IMR-90 (cell line): Measurements from ENCODE around the gene EFNA5. TPM values are rescaled to one million over a fixed set of nuclear protein-coding genes. Genes with fewer than 3 reads are reported as not detected.

ENCODE experiments used
- ATAC-seq: fragments of 200-7000 bp; cut with Tn5 transposase; 2 replicates; pipeline ENCODE4 v1.9.1; 2020; ENCODE audit warnings: low read depth, mild to moderate bottlenecking, moderate library complexity
- BruUV-seq: library from RNA; stranded (reverse); fragments of 400-500 nt; replicated peaks from 2 replicates; lab custom pipeline; 2021; lab: Mats Ljungman, UMichigan
- CTCF ChIA-PET: fragments of 300-600 bp; formaldehyde crosslinking; extraction: SDS; loops from one replicate; lab custom pipeline; 2021; ENCODE audit warnings: antibody characterized with exemption; lab: Yijun Ruan, JAX
- POLR2A ChIA-PET: fragments of 300-600 bp; sonication (Branson Sonifier 250); formaldehyde crosslinking; loops from one replicate; lab custom pipeline; 2022; ENCODE audit warnings: antibody characterized with exemption; ENCODE audit not compliant: unreplicated experiment; lab: Charles Lee
- DNase-seq: peaks from one replicate; pipeline ENCODE4 v3.0.0; 2013
- H2AFZ ChIP-seq: replicated peaks from 2 replicates; pipeline ENCODE3; 2013; ENCODE audit warnings: low read length, mild to moderate bottlenecking; ENCODE audit not compliant: poor library complexity
- H2AK5ac ChIP-seq: 2 replicates; pipeline ENCODE4 v1.6.1; 2013; ENCODE audit warnings: low read depth, low read length, inconsistent platforms
- H2AK9ac ChIP-seq: replicated peaks from 2 replicates; pipeline ENCODE3; 2013; ENCODE audit warnings: mild to moderate bottlenecking, low read depth, low read length, moderate library complexity; ENCODE audit not compliant: poor library complexity
- H2BK120ac ChIP-seq: 2 replicates; pipeline ENCODE4 v1.6.1; 2013; ENCODE audit warnings: low read depth, low read length, inconsistent platforms
- H2BK15ac ChIP-seq: 3 replicates; pipeline ENCODE4 v1.6.1; 2013; ENCODE audit warnings: low read depth, low read length, inconsistent platforms
- H2BK20ac ChIP-seq: 2 replicates; pipeline ENCODE4 v1.6.1; 2013; ENCODE audit warnings: low read depth, mild to moderate bottlenecking, inconsistent platforms, low read length, moderate library complexity
- H2BK5ac ChIP-seq: 2 replicates; pipeline ENCODE4 v1.6.1; 2013; ENCODE audit warnings: mild to moderate bottlenecking, low read depth, low read length, inconsistent platforms; ENCODE audit not compliant: poor library complexity, severe bottlenecking
- H3K14ac ChIP-seq: replicated peaks from 2 replicates; pipeline ENCODE4 v1.6.1; 2013; ENCODE audit warnings: low read depth, low read length, inconsistent platforms
- H3K18ac ChIP-seq: 2 replicates; pipeline ENCODE4 v1.6.1; 2013; ENCODE audit warnings: low read depth, low read length, control low read depth
- H3K23ac ChIP-seq: 2 replicates; pipeline ENCODE4 v1.6.1; 2013; ENCODE audit warnings: low read depth, low read length, inconsistent platforms
- H3K27ac ChIP-seq: 2 replicates; pipeline ENCODE4 v1.5.1; 2013; ENCODE audit warnings: mild to moderate bottlenecking, control low read depth, low read length; ENCODE audit not compliant: insufficient read depth
- H3K27me3 ChIP-seq: 2 replicates; pipeline ENCODE4 v1.6.1; 2013; ENCODE audit warnings: low read length; ENCODE audit not compliant: control insufficient read depth, insufficient read depth
- H3K36me3 ChIP-seq: 2 replicates; pipeline ENCODE4 v1.6.1; 2013; ENCODE audit warnings: low read length, mixed read lengths; ENCODE audit not compliant: control insufficient read depth, insufficient read depth
- H3K4ac ChIP-seq: 2 replicates; pipeline ENCODE4 v1.6.1; 2013; ENCODE audit warnings: low read depth, low read length, inconsistent platforms
- H3K4me1 ChIP-seq: 2 replicates; pipeline ENCODE4 v1.6.1; 2013; ENCODE audit warnings: low read length, mixed read lengths; ENCODE audit not compliant: control insufficient read depth, insufficient read depth
- H3K4me2 ChIP-seq: 2 replicates; pipeline ENCODE4 v1.6.1; 2013; ENCODE audit warnings: low read depth, mild to moderate bottlenecking, control low read depth, low read length, moderate library complexity
- H3K4me3 ChIP-seq: 2 replicates; pipeline ENCODE4 v1.5.1; 2013; ENCODE audit warnings: low read depth, mild to moderate bottlenecking, control low read depth, low read length, moderate library complexity; ENCODE audit not compliant: insufficient read depth
- H3K56ac ChIP-seq: 2 replicates; pipeline ENCODE4 v1.6.1; 2013; ENCODE audit warnings: low read length, inconsistent platforms; ENCODE audit not compliant: insufficient read depth; ENCODE audit errors: extremely low read depth
- H3K79me1 ChIP-seq, 2 experiments: 2 replicates each; pipeline ENCODE4 v1.6.1; 2013; ENCODE audit warnings: low read length in 2 of 2, inconsistent platforms in 1 of 2, low read depth in 1 of 2
- H3K9ac ChIP-seq: 2 replicates; pipeline ENCODE4 v1.6.1; 2013; ENCODE audit warnings: low read depth, low read length, control low read depth
- H3K9me1 ChIP-seq: 2 replicates; pipeline ENCODE4 v1.6.1; 2013; ENCODE audit warnings: low read length, inconsistent platforms; ENCODE audit not compliant: insufficient read depth
- H3K9me3 ChIP-seq: 2 replicates; pipeline ENCODE4 v1.6.1; 2013; ENCODE audit warnings: low read length; ENCODE audit not compliant: control insufficient read depth, insufficient read depth
- H4K20me1 ChIP-seq: 2 replicates; pipeline ENCODE4 v1.6.1; 2013; ENCODE audit warnings: low read length, inconsistent platforms; ENCODE audit not compliant: insufficient read depth
- H4K5ac ChIP-seq: 2 replicates; pipeline ENCODE4 v1.6.1; 2013; ENCODE audit warnings: mild to moderate bottlenecking, low read depth, low read length, control low read depth
- H4K8ac ChIP-seq, 2 experiments: 2 replicates each; pipeline ENCODE4 v1.6.1; 2013; ENCODE audit warnings: low read depth in 2 of 2, low read length in 2 of 2, control low read depth in 1 of 2, inconsistent platforms in 1 of 2
- H4K91ac ChIP-seq: 2 replicates; pipeline ENCODE4 v1.6.1; 2013; ENCODE audit warnings: low read depth, low read length, inconsistent platforms; ENCODE audit not compliant: insufficient read depth
- CHD1 ChIP-seq: IDR thresholded peaks from 2 replicates; pipeline ENCODE4 v1.6.1; 2012; ENCODE audit warnings: low read depth, low read length, improper control_type of control experiment
- WGBS, 2 experiments: methylation state at CpG; one replicate each; pipeline versions ENCODE4 v1.1.5 to v1.1.7; 2013; ENCODE audit warnings: missing lambda C conversion rate in 2 of 2; ENCODE audit not compliant: insufficient read length in 1 of 2; ENCODE audit errors: extremely low coverage in 2 of 2; 5-methylcytosine and 5-hydroxymethylcytosine counted together
- dilution Hi-C: fragments of 300-500 bp; cut with HindIII; formaldehyde crosslinking; loops from one replicate; pipeline ENCODE4 v1.14.3; 2018; ENCODE audit warnings: low sequenced_read_pairs; ENCODE audit not compliant: unreplicated experiment
- in situ Hi-C: fragments of 300-500 bp; cut with MboI; formaldehyde crosslinking; loops from 3 replicates; pipeline ENCODE4 v1.14.3; 2019; ENCODE audit warnings: low sequenced_read_pairs, inconsistent platforms, mixed read lengths
- intact Hi-C: fragments of 100-400 bp; cut with micrococcal nuclease; formaldehyde crosslinking; loops from 2 replicates; pipeline ENCODE4 v1.10.0; 2022
- polyA plus RNA-seq, 3 experiments: library from polyadenylated mRNA; depleted of rRNA; stranded (reverse); fragments of >200 nt; gene quantifications; 2 replicates each; pipeline ENCODE4 v1.2.3, GENCODE V29; 2012; ENCODE audit warnings: low replicate concordance in 1 of 3
- total RNA-seq: library from RNA; depleted of rRNA; stranded (reverse); fragments of >200 nt; gene quantifications from 2 replicates; pipeline ENCODE4 v1.2.3, GENCODE V29; 2012

Gene EFNA5
- total and polyA plus RNA-seq, 2 of the 4 experiments (the other 2 are of a cell fraction): 1.5 to 1.6 TPM

DNA sequence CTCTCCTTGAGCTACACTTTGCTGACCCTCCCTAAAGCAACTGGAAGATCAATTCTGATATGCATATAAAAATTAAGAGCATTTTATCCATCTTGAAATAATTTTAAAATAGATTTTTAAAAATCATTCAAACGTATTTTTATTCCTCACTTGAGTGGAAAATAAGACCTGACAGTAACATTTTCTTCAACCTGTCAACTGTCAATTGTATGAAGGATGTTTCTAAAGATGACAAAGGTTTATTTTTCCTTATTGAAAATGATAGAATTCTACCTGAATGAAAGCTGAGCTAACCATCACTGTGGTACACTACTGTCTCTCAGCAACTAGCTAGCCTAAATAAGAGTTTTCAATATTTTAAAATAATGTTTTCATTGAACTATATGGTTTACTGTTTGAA lies 7.0 kb downstream of the EFNA5 start:
- H3K14ac ChIP-seq: no peak overlapping the region
- H3K4me2 ChIP-seq: no peak overlapping the region
- POLR2A ChIA-PET: no interaction called here
- no peak overlapping the region for H2AK9ac ChIP-seq
- no peak overlapping the region for H4K8ac ChIP-seq
- no CpG with 5 or more reads among the region's 1 CpG for WGBS, 2 experiments
- H3K4me1 ChIP-seq: no peaks in the 10 kb centered on the region
- peaks cover 0 to 3% of the 10 kb centered on the region in 2 experiments; a peak in 2 of 4 replicates for H3K79me1 ChIP-seq
- no peak for ATAC-seq
- dilution Hi-C loops (no loop called here), in situ Hi-C loops (no loop called here), intact Hi-C loops (no loop called here)
- no peak overlapping the region for H3K9ac ChIP-seq
- no peak overlapping the region for H4K91ac ChIP-seq
- BruUV-seq: no TSS peak
- H4K20me1 ChIP-seq: no peaks in the 10 kb centered on the region
- no peak for TF ChIP-seq CHD1
- H3K9me1 ChIP-seq: no peaks in the 10 kb centered on the region
- no peaks in the 10 kb centered on the region for H3K36me3 ChIP-seq
- H3K27ac ChIP-seq: no peak overlapping the region
- no peak overlapping the region for H3K4ac ChIP-seq
- H2BK15ac ChIP-seq: no peak overlapping the region
- no peak overlapping the region for H3K4me3 ChIP-seq
- H2BK5ac ChIP-seq: no peak overlapping the region
- DNase-seq: no peak
- no peak overlapping the region for H2BK120ac ChIP-seq
- H3K56ac ChIP-seq: no peak overlapping the region
- H4K5ac ChIP-seq: no peak overlapping the region
- H2AFZ ChIP-seq: no peak overlapping the region
- no peak overlapping the region for H3K23ac ChIP-seq
- no peak overlapping the region for H2AK5ac ChIP-seq
- no peak overlapping the region for H3K18ac ChIP-seq
- H3K27me3 ChIP-seq: no peaks in the 10 kb centered on the region
- H3K9me3 ChIP-seq: no peaks in the 10 kb centered on the region
- no peak overlapping the region for H2BK20ac ChIP-seq
- CTCF ChIA-PET: interaction anchor here (1.3 kb wide), 1 partner anchor 752 kb away, joined by 3 read pairs; no protein-coding TSS in a partner anchor
